GM13976 (cell line): ENCODE data around the gene EEF2K.

Experiments
- DNase-seq: peaks from one replicate; pipeline ENCODE4 v3.0.0; 2012; ENCODE audit warnings: low spot score
- CTCF ChIP-seq: IDR thresholded peaks from 2 replicates; pipeline ENCODE4 v1.5.1; 2012; ENCODE audit warnings: borderline replicate concordance, mild to moderate bottlenecking; ENCODE audit not compliant: insufficient read depth; ENCODE audit errors: extremely low read depth, missing control alignments, control extremely low read depth
- in situ Hi-C: fragments of 300-500 bp; cut with MboI; formaldehyde crosslinking; loops from one replicate; pipeline ENCODE4 v1.12.0; 2022; ENCODE audit warnings: low sequenced_read_pairs, mixed read lengths, inconsistent platforms; ENCODE audit not compliant: unreplicated experiment

Gene EEF2K

GRCh38 chr16:22239131-22239805 is 33.2 kb downstream of the EEF2K start:
- TF ChIP-seq CTCF, result no peak
- in situ Hi-C loops, result no loop called here
- no peak for DNase-seq

GRCh38 chr16:22240023-22240710 is 34.1 kb downstream of the EEF2K start:
- in situ Hi-C loops, result no loop called here
- TF ChIP-seq CTCF, result no peak
- DNase-seq, result no peak

- TF ChIP-seq CTCF, result no peak
- DNase-seq, result no peak
- in situ Hi-C loops, result no loop called here
These were observed 44.4 kb downstream of the EEF2K start for GRCh38 chr16:22250522-22250921.

GRCh38 chr16:22252317-22252716 is 46.2 kb downstream of the EEF2K start:
- no peak for TF ChIP-seq CTCF
- in situ Hi-C loops, result no loop called here
- no peak for DNase-seq

GRCh38 chr16:22253272-22253671 is 47.2 kb downstream of the EEF2K start:
- in situ Hi-C loops, result no loop called here
- no peak for TF ChIP-seq CTCF
- DNase-seq, result no peak

- in situ Hi-C loops, result no loop called here
- DNase-seq, result no peak
- TF ChIP-seq CTCF, result no peak
These were observed 49.3 kb downstream of the EEF2K start for GRCh38 chr16:22255335-22255734.

GRCh38 chr16:22257440-22257839 is 51.4 kb downstream of the EEF2K start:
- DNase-seq, result no peak

More at GRCh38 chr16:22257440-22257839, 51.4 kb downstream of the EEF2K start:
- in situ Hi-C loops, result no loop called here
- no peak for TF ChIP-seq CTCF
